Measurements from ENCODE around the gene SIRT1.
A peak's percentile ranks its signal among the peaks of the same experiment; 100 is the strongest.
"Not testable (repeated sequence)": the region's sequence is repeated elsewhere in the genome, so short reads cannot be mapped to it uniquely, and the experiment has no call there.

SIRT1 gene

DNA sequence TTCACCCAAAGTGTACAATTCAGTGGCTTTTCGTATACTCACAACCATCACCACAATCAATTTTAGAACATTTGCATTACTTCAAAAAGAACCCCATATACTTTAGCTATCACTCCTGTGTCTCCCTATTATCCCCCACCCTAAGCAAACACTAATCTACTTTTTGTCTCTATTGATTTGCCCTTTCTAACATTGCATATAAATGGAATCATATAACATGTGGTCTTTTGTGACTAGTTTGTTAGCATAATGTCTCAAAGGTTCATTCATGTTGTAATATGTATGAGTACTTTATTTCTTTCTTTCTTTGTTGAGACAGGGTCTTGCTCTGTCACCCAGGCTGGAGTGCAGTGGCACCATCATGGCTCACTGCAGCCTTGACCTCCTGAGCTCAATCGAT, 25.5 kb upstream of the SIRT1 start:
- no peaks in the 10 kb centered on the region for H3K9me3 Mint-ChIP-seq
- DNase-seq: no peak
- no peaks in the 10 kb centered on the region for H3K27me3 Mint-ChIP-seq
- H3K4me3 Mint-ChIP-seq: no peak overlapping the region
- H3K4me1 Mint-ChIP-seq: peaks cover 5% of the 10 kb centered on the region
- CTCF ChIA-PET: no interaction called here
- no peak overlapping the region for H3K27ac Mint-ChIP-seq
- no peaks in the 10 kb centered on the region for H3K36me3 Mint-ChIP-seq

DNA sequence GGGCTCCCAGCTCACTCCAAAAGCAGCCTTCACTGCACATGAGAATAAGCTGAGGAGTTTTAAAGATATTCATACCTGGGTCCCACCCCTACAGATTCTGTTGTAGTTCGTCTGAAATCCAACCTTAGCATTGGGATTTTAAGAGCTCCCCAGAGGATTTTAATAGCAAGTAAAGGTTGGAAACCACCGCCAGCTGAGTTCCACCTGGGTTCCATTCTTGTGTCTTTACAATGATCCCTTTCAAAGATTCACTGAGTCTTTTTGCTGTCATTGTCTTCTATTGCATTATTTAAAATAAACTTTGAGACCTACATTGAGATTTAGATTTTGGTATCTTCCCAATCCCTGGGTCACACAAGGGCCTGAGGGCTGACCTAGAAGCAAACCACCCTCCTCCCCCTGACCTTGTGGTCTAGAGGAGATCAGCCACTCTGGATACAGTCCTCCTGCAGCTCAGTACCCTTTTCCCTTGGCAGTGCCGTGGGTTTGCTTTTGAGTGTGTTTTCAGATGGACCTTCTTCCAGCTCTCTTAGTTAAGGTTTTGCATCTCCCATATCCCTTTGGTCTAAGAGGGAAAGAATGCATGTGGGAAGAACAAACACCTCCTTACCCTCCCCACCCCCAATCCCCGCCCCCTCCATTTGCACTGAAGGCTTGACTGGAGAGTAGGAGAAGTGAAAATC, 22.6 kb upstream of the SIRT1 start:
- CTCF ChIA-PET: interaction anchor here (1.0 to 1.8 kb wide), 2 partner anchors 294 to 351 kb away, joined by 3 to 5 read pairs; no protein-coding TSS in a partner anchor
- DNase-seq: no peak
- no peaks in the 10 kb centered on the region for H3K9me3 Mint-ChIP-seq
- no peaks in the 10 kb centered on the region for H3K36me3 Mint-ChIP-seq
- H3K4me1 Mint-ChIP-seq: no peaks in the 10 kb centered on the region
- no peak overlapping the region for H3K27ac Mint-ChIP-seq
- no peaks in the 10 kb centered on the region for H3K27me3 Mint-ChIP-seq
- H3K4me3 Mint-ChIP-seq: no peak overlapping the region

DNA sequence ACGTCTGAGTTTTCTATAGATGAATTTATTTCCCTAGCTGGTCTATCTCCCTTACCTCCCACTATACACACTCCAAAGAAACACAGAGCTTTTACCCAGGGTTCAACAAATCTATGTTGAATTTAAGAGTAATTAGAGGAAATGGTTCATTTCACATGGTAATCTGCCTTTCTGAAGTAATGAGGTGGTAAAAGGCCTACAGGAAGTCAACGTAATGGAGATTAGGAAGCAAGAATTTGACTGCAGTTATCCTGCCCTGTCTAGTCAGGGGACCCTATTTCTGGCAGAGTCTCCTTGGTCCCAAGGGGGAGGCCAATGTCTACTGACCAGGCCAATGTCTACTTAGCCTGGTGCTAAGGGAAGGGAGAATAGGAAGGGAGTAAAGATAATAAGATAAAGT, 21.4 kb upstream of the SIRT1 start:
- no peak overlapping the region for H3K27ac Mint-ChIP-seq
- H3K4me3 Mint-ChIP-seq: no peak overlapping the region
- no peaks in the 10 kb centered on the region for H3K9me3 Mint-ChIP-seq
- H3K36me3 Mint-ChIP-seq: no peaks in the 10 kb centered on the region
- CTCF ChIA-PET: interaction anchor here (1.8 kb wide), 1 partner anchor 350 kb away, joined by 3 read pairs; no protein-coding TSS in a partner anchor
- DNase-seq: no peak
- no peaks in the 10 kb centered on the region for H3K27me3 Mint-ChIP-seq
- no peaks in the 10 kb centered on the region for H3K4me1 Mint-ChIP-seq

DNA sequence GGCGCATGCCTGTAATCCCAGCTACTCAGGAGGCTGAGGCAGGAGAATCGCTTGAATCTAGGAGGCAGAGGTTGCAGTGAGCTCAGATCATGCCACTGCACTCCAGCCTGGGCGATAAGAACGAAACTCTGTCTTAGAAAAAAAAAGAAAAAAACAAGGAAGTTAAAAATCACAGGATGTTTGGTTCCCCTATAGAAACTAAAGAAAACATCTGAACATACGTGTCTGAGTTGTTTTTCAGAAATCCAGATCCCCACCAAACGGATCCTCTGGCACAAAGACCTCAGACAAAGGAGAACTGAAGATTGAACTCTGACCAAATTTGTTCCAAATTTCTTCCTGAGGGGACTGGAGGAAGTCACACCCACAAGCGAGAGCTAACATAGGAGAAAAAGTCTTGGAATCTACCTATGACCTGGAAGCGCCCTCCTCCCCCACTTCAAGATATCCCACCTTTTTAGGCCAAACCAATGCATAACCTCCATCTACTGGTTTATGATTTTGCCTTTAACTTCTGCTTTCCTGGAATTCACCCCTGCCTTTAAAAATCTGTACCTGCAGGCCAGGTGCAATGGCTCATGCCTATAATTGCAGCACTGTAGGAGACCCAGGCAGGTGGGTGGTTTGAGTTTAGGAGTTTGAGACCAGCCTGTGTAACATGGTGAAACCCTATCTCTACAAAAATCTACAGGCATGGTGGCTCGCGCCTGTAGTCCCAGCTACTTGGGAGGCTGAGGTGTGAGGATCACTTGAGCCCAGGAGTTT, 19.7 kb upstream of the SIRT1 start:
- H3K4me3 Mint-ChIP-seq: no peak overlapping the region
- H3K36me3 Mint-ChIP-seq: no peaks in the 10 kb centered on the region
- no peak overlapping the region for H3K27ac Mint-ChIP-seq
- no peaks in the 10 kb centered on the region for H3K27me3 Mint-ChIP-seq
- H3K9me3 Mint-ChIP-seq: no peaks in the 10 kb centered on the region
- no peaks in the 10 kb centered on the region for H3K4me1 Mint-ChIP-seq
- CTCF ChIA-PET: interaction anchor here (0.7 kb wide), 1 partner anchor 13 kb away, joined by 4 read pairs; no protein-coding TSS in a partner anchor
- DNase-seq: no peak

DNA sequence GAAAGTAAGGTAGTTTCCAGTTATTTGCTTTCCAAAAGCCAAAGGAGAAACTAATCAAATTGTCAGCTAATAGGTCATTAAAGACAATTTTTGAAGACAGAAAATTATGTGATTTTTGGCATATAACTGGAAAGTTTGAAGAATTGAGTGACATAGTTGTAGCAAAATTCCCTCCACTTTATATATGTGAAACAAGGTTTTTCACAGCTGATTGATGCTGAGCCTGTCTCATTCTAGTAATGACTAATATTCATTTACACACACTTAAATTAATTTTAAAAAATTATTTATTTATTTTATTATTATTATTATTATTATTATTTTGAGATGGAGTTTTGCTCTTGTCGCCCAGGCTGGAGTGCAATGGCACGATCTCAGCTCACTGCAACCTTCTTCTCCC, 16.3 kb upstream of the SIRT1 start:
- H3K4me1 Mint-ChIP-seq: no peaks in the 10 kb centered on the region
- H3K27ac Mint-ChIP-seq: no peak overlapping the region
- no peaks in the 10 kb centered on the region for H3K27me3 Mint-ChIP-seq
- CTCF ChIA-PET: no interaction called here
- H3K36me3 Mint-ChIP-seq: no peaks in the 10 kb centered on the region
- DNase-seq: no peak
- no peak overlapping the region for H3K4me3 Mint-ChIP-seq
- H3K9me3 Mint-ChIP-seq: no peaks in the 10 kb centered on the region

DNA sequence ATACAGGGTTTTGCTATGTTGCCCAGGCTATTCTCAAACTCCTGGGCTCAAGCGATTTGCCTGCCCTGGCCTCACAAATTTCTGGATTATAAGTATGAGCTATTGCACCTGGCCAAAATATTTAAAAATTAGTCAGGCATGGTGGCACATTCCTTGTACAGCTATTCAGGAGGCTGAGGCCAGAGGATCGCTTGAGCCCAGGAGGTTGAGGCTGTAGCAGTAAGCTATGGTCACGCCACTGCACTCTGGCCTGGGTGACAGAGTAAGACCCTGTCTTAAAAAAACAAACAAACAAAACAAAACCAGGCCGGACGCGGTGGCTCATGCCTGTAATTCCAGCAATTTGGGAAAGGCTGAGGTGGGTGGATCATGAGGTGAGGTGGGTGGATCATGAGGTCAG, 14.5 kb upstream of the SIRT1 start:
- Mint-ChIP-seq H3K27me3 (peaks cover 7% of the 10 kb centered on the region), H3K4me3 (no peak overlapping the region), H3K36me3 (no peaks in the 10 kb centered on the region), H3K9me3 (no peaks in the 10 kb centered on the region), H3K27ac (no peak overlapping the region), H3K4me1 (no peaks in the 10 kb centered on the region)
- CTCF ChIA-PET: interaction anchor here (2.3 kb wide), 1 partner anchor 15 kb away, joined by 8 read pairs; no protein-coding TSS in a partner anchor
- no peak for DNase-seq

DNA sequence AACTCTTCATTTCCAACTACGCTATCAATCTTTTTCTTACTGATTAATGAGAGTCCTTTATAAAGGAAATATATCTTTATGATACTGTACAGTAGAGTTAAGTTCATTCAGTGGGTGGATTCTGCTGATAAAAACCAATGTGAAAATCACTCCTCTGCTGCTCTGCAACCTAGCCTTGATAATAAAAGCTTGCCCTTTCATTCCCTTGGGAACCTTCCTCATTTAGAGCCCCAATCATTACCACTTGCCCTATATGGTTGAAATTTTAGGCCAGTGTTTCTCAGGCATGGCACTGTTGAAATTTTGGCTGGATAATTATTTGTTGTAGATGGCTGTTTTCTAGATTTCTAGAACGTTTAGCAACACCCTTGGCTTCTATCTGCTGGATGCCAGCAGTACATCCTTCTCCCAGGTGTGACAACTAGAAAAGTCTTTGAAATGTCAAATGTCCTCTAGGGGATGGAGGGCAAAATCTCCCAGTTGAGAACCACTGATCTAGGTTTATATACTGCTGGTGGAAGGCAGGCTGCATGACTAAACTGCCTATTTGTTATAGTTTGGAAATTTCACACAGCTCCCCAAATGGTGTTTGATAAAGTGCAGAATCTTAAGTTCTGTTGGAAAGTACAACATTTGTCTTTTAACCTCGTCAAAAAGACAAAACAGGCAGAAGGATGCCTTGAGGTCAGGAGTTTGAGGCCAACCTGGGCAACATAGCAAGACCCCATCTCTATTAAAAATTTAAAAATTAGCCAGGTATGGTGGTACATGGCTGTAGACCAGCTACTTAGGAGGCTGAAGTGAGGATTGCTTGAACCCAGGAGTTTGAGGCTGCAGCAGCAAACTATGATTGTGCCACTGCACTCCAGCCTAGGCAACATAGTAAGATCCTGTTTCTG, 8.9 kb upstream of the SIRT1 start:
- no peak overlapping the region for H3K27ac Mint-ChIP-seq
- CTCF ChIA-PET: interaction anchor here (0.6 kb wide), 1 partner anchor 337 kb away, joined by 3 read pairs; no protein-coding TSS in a partner anchor

DNA sequence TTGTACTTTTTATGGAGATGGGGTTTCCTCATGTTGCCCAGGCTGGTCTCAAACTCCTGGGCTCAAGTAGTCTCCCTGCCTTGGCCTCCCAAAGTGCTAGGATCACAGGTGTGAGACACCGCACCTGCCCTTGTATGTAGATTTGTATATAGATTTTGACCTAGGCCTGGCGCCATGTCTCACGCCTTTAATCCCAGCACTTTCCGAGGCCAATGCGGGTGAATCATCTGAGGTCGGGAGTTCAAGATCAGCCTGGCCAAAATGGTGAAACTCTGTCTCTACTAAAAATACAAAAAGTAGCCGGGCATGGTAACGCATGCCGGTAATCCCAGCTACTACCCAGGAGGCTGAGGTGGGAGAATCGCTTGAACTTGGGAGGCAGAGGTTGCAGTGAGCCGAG, 7.0 kb upstream of the SIRT1 start:
- H3K9me3 Mint-ChIP-seq, H3K4me3 Mint-ChIP-seq, DNase-seq, H3K27ac Mint-ChIP-seq, H3K4me1 Mint-ChIP-seq, H3K36me3 Mint-ChIP-seq: not testable (repeated sequence)
- CTCF ChIA-PET: interaction anchor here (0.6 kb wide), 1 partner anchor 89 kb away, joined by 3 read pairs; no protein-coding TSS in a partner anchor
- peaks cover 11% of the 10 kb centered on the region for H3K27me3 Mint-ChIP-seq

More for the DNA sequence above, 8.9 kb upstream of the SIRT1 start:
- H3K4me1 Mint-ChIP-seq: no peaks in the 10 kb centered on the region
- H3K4me3 Mint-ChIP-seq: no peak overlapping the region
- no peaks in the 10 kb centered on the region for H3K9me3 Mint-ChIP-seq
- no peaks in the 10 kb centered on the region for H3K36me3 Mint-ChIP-seq
- no peak for DNase-seq
- peaks cover 11% of the 10 kb centered on the region for H3K27me3 Mint-ChIP-seq

DNA sequence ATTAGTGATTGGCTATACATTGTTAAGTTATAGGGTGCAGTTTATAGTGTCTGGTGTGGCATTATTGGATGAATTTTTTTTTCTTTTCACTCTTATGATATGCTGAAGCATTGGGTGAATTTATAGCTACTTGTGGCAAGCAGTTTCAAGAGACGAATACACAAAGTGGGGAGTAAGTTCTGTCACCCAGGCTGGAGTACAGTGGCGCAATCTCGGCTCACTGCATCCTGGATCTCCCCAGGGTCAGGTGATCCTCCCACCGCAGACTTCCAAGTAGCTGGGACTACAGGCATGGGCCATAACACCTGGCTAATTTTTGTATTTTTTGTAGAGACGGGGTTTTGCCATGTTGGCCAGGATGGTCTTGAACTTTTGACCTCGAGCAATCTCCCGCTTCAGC, 6.3 kb upstream of the SIRT1 start:
- H3K9me3 Mint-ChIP-seq: no peaks in the 10 kb centered on the region
- H3K36me3 Mint-ChIP-seq: no peaks in the 10 kb centered on the region
- H3K4me1 Mint-ChIP-seq: no peaks in the 10 kb centered on the region
- H3K27ac Mint-ChIP-seq: no peak overlapping the region
- no peak overlapping the region for H3K4me3 Mint-ChIP-seq
- DNase-seq: no peak
- H3K27me3 Mint-ChIP-seq: peaks cover 11% of the 10 kb centered on the region
- CTCF ChIA-PET: interaction anchor here (0.9 kb wide), 1 partner anchor 90 kb away, joined by 4 read pairs; no protein-coding TSS in a partner anchor

DNA sequence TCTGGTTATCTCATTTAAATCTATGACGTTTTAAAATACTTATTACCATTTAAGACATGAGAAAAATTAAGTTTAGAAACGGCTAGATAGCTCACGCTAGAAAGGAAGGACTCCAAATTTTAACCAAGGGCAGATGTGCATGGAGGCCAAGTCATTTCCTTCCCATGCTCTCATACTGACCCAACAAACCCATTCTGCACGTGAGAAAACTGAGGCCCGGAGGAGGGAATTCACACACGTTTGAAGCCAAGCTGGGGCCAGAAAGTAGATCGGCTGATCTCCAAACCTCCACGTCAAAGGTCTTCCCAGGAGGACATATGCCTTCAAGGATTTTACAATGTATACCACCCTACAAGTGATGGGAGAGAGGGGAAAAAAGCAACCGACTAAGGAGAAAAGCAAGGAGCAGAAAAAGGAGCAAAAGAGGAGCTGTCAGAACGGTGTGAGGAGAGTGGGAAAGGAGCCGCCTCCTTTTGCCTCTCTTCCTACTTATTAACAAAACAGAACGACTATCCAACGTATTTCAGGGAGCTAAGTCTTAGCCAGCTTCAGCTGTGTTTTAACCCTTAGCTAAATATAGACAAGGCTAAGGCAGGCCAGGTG, 645 bp upstream of the SIRT1 start:
- peaks cover 3% of the 10 kb centered on the region for H3K27me3 Mint-ChIP-seq
- H3K9me3 Mint-ChIP-seq: no peaks in the 10 kb centered on the region
- peak overlapping the region; percentile 95 for H3K27ac Mint-ChIP-seq
- peaks cover 28% of the 10 kb centered on the region for H3K4me1 Mint-ChIP-seq
- H3K36me3 Mint-ChIP-seq: peaks cover 19% of the 10 kb centered on the region
- no peak for DNase-seq
- CTCF ChIA-PET: interaction anchor here (1.0 to 3.4 kb wide), 3 partner anchors 27 to 96 kb away, joined by 3 to 15 read pairs (median 5); no protein-coding TSS in a partner anchor
- peak overlapping the region; percentile 83 for H3K4me3 Mint-ChIP-seq

DNA sequence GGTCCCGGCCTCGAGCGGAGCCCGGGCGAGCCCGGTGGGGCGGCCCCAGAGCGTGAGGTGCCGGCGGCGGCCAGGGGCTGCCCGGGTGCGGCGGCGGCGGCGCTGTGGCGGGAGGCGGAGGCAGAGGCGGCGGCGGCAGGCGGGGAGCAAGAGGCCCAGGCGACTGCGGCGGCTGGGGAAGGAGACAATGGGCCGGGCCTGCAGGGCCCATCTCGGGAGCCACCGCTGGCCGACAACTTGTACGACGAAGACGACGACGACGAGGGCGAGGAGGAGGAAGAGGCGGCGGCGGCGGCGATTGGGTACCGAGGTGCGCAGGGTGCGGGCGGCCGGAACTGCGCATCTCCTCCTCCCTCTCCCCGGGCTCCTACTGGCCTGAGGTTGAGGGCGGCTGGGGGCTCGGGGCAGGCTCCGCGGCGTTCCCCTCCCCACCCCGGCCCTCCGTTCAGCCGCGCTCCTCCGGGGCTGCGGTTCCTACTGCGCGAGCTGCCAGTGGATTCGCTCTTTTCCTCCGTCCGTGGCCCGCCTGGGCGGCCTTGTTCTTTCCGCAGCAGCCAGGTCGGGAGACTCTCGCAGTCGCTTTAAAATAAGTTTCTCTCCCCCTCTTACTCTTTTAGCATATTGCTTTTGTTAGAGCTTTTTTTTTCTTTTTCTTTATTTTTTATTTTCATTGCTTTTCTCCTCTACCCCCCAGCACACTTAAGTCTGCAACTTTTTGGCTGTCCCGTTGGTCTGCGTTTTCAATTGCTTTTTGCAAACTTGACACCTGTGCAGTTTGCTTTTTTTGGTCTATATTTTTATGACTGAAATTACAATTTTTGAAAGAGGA, 600 bp downstream of the SIRT1 start:
- H3K4me3 Mint-ChIP-seq: peak overlapping the region; percentile 83
- H3K4me1 Mint-ChIP-seq: peaks cover 36% of the 10 kb centered on the region
- H3K27me3 Mint-ChIP-seq: peaks cover 3% of the 10 kb centered on the region
- peak; percentile 88 for DNase-seq
- H3K27ac Mint-ChIP-seq: peak overlapping the region; percentile 95
- no peaks in the 10 kb centered on the region for H3K9me3 Mint-ChIP-seq
- CTCF ChIA-PET: interaction anchor here (0.6 to 3.4 kb wide), 3 partner anchors 30 to 134 kb away, joined by 3 to 15 read pairs (median 5); no protein-coding TSS in a partner anchor
- H3K36me3 Mint-ChIP-seq: peaks cover 29% of the 10 kb centered on the region

DNA sequence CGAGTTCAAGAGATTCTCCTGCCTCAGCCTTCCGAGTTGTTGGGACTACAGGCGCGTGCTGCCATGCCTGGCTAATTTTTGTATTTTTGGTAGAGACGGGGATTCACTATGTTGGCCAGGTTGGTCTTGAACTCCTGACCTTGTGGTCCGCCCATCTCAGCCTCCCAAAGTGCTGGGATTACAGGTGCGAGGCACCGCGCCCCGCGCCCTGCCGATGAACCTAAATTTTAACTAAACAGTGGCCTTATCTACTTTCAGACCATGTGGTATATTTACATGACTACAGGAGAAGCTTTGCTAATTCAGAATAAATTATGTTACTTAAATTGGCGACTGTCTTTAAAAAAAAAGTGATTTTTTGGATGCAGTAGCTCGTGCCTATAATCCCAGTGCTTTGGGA, 9.2 kb downstream of the SIRT1 start:
- Mint-ChIP-seq H3K27ac (no peak overlapping the region), H3K4me3 (no peak overlapping the region), H3K27me3 (no peaks in the 10 kb centered on the region), H3K9me3 (no peaks in the 10 kb centered on the region), H3K36me3 (peaks cover 43% of the 10 kb centered on the region), H3K4me1 (peaks cover 16% of the 10 kb centered on the region)
- DNase-seq: no peak
- CTCF ChIA-PET: no interaction called here

DNA sequence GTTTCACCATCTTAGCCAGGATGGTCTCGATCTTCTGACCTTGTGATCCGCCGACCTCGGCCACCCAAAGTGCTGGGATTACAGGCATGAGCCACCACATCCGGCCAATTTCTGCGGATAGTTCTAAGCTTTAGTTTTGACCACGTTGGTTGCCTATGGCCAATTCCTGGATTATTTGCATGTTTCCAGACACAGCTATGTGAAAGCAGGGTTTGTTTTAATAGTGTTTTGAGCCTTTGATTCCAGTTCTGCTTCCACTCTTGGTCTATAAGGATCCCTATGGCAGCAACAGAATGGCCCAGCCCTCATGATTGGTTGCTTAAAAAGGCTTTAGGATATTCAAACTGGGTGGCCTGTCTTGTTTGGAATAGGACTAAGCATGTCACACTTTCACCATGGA, 19.1 kb downstream of the SIRT1 start:
- H3K4me3 Mint-ChIP-seq: no peak overlapping the region
- H3K36me3 Mint-ChIP-seq: peaks cover 64% of the 10 kb centered on the region
- no peaks in the 10 kb centered on the region for H3K4me1 Mint-ChIP-seq
- no peaks in the 10 kb centered on the region for H3K27me3 Mint-ChIP-seq
- no peak overlapping the region for H3K27ac Mint-ChIP-seq
- CTCF ChIA-PET: no interaction called here
- DNase-seq: no peak
- no peaks in the 10 kb centered on the region for H3K9me3 Mint-ChIP-seq

All from activated naive CD4-positive, alpha-beta T cell treated with anti-CD3 and anti-CD28 coated beads, Interleukin-2, amount 10 ng/mL, durations not matched to agents 7 days and 5 days (primary cell).